Femur (tissue), 1 donor: ENCODE measurements around the gene GTSE1.

Experiments used
- DNase-seq: peaks from one replicate; pipeline ENCODE4 v3.0.0-alpha.2; 2017

The GTSE1 gene

DNA sequence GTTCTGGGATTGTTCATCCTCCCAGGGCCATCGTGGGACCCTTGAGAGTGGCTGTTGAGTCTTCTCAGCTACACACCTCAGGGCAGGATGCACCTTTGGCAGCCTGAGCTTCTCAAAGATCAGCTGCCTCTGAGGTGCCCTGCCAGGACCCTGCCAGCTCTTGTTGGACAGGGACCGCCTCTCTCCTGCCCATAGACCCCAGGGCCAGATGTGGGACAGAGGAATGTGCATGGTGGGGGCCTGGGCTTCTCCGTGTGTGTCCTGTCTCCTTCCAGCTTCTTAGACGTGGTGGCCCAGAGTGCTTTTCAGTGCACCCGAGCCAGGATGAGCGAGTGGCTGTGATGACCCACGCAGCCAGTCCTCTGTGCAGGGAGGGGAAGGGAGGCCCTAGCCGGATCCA lies 32.9 kb downstream of the GTSE1 start:
- no peak for DNase-seq

DNA sequence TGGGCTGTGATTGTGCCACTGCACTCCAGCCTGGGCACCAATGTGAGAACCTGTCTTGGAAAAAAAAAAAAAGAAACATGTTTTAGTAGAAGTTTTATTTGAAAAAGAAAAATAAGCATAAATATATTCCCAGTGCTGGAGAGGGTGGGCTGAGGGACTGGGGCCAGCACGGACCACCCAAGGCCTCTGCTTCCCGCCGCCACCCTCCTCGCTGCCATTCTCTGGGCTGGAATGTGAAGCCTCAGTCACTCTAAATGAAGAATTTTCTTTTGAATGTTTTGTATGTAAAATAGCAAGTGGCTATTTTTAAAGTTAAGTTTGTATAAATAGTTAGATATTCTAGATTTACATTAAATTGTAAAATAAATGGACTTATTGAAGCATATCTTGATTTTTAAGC lies 33.8 kb downstream of the GTSE1 start:
- no peak for DNase-seq

DNA sequence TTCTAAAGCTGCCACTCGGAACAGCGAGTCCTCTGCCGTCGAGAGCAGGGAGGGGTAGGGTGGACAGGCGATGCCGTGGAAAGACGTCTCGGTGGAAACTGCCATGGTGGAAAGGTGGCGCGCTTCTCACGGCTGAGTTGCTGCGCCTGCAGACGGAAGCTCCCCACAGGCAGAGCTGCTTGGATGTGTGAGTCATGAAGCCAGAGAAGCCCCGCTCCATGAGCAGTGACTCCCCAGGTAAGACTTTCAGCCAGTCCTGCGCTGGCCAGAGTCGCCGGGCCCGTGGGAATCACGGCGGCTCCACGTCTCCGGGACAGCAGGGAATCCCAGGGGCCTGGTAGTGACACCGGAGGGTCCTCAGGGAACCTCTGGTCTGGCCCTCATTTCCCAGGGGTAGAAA lies 34.8 kb downstream of the GTSE1 start:
- no peak for DNase-seq

DNA sequence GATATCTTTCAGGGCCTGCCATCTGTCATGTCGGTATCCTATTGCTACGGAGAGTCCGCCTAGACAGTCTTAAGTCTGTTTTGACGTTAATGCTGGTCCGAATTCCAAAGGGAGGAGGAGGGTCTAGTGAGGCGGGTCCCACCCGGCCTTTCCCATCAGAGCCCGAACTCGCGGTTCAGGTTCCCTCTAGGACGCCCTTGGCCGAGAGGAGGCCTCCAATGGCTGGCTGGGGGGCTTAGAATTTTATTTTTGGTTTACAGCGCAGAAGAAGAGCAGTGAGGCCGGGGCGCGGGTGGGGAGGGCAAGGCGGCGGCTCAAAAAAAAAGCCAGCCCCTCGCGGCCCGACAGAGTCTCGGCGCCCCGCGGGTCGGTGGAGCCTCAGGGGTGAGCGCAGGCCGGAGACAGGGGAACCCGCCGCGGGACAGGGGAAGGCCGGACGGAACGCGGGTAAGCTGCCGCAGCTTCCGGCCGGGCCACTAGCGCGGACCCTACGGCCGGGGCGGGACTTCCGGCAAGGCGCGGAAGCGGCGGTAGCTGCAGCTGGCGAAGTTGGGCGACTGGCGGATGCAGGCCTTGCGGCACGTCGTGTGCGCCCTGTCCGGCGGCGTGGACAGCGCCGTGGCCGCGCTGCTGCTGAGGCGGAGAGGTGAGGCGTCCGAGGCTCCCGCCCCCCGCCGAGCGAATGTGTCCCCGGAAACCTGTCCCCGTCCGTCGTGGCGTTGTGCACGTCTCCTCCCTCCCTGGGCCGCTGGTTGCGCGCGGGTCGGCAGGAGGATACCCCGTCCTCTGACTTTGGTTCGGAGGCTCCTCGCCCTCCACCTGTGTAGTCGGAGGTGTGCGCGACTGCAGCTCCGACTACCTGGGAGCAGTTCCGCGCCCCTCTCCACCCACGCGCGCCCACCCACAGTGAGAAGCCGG lies 38.8 kb downstream of the GTSE1 start, which contains the start of gene TRMU:
TSS of gene TRMU (plus strand) at position 514 of the 918 bp plus-strand sequence. CDS start at position 565, 51 bp downstream.
- DNase-seq = peak; percentile 90

DNA sequence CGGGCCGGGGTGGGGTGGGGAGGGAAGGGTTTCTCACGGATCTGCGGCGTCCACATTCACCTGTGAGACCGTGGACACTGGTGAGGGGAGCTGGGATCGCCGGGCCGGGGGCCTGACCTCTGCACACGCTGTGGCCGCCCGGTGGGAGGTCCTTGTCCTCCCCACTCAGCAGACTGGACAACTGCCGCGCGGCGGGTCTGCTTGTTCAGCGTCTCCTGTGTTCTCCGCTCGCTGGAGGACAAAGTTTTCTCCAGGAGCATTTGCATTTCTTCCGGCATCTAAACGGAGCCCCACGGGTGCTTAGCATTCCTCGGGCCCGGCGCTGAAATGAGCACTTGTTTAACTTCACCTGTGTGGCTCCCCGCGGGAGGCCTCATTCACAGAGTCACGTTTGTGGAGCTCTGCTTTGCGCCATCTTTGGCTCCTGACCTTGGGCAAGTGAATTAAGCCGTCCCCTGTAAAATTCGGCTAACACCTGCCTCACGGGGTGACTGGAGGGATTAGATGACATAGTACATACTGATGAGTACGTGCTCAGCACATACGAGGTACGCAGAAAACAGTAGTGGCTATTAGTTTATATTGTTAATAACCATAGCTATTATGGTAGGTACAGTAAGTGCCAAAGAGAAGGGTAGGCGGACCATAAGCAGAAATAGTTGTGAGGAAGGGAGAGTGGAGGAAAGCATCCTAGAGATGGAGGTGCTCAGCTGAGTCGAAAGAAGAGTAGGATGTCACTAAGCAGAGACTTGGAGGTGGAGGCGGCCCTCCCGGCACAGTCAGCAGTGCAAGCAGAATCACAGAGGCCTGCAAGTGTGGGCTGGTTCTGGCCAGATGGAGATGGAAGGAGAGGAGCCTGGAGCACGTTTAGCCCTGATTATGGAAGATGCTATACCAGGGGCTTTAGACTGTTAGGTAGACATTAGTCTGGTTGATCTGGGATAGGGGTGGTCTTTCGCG lies 39.7 kb downstream of the GTSE1 start:
- DNase-seq = no peak

DNA sequence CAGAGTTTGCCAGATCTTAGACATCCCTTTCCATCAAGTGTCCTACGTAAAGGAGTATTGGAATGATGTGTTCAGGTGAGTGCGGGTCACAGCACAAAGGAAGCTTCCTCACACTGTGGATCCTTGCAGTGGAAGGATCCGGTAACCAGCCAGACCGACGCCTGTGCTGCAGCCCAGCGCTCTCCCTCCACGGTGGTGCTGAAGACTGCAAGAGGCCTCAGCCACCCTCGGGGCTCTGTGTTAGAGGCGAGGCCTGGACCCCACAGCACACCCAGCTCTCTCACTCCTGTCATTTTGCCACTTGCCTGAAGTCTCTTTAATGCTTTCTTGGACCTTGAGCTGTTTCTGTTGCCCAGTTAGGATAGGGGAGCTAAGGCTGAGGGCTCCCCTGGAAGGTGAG lies 41.2 kb downstream of the GTSE1 start:
- no peak for DNase-seq

DNA sequence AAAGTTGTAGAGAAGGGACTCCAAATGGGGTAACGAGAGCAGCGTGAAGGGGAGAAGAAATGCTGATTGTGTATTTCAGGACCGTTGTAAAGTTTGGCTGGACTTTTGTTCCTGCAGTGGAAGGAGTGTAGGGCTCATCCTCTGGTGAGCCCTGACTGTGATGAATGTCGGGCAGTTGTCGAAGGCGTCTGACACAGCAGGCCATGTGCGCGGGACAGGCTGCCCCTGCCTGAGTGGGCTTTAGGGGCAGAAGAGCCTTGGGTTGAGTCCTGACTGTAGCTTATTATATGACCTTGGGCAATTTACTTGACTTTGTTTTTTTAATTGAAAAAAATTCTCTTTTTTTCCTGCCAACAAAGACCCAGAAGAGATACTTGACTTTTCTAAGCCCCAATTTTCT lies 42.0 kb downstream of the GTSE1 start:
- DNase-seq = no peak

DNA sequence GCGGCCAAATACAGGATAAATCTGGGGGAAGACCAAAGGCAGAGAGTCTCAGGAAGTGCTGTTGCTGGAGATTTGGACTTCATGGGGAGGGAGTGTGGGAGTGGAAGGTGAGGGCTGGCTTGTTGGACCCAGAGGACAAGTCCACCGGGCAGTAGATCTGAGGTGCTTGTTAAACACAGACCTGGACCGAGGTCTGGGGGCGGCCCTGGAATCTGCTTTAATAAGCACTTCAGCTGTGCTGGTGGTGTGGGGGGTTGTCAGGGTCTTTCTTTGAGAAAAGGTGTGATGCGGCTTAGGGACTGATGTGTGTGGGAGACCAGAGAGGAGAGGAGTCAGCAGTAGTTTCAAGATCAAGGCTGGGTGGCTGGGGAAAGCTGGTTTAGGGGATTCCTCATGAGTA lies 43.3 kb downstream of the GTSE1 start:
- DNase-seq = no peak

DNA sequence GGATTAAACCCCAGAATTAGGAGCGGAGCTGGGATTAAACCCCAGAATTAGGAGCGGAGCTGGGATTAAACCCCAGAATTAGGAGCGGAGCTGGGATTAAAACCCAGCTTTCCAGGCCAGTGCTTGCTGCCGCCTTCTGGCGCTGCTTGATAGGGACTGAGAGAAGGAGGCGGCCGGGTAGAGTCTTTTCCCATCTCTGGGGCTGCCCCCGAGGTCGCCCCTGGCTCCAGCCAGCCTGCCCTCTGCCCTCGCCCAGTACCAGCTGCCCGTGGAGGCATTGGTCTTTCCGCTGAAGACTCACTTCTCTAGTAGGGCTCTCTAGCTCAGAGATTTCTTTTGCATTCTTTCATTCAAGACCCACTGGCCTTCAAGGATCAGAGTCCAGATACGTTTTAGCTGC lies 44.0 kb downstream of the GTSE1 start:
- DNase-seq = no peak

DNA sequence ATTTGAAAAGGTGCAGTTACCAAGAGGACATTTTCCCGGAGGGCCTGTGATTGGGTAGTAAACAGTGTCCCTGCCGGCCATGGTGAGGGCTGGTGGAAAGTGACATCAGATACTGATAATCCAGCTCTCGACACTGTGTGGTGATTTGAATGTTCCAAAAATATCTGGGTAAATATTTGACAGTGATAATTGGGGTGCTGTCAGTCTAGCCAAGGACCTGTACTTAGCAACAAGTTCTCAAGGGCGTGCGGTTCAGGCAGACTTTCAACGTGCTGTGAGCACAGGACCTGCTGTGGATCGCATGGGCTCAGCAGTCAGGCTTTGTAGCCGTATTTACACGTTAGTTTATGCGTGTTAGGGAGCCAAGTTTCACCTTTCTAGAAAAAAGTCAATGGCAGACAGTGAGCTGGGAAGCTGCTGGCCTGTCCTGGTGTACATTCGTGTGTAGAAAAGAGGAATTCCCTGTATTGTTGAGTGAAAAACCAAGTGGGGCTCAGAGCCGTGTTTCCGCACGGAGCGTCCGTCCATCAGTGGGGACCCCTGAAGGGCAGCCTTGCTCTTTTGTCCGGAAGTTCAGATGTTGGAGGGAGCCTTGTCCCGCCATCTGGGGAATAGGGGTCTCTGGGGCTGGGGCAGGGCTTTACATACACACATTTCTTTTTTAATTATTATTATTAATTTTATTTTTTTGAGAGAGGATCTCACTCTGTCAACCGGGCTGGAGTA lies 50.2 kb downstream of the GTSE1 start:
- no peak for DNase-seq

DNA sequence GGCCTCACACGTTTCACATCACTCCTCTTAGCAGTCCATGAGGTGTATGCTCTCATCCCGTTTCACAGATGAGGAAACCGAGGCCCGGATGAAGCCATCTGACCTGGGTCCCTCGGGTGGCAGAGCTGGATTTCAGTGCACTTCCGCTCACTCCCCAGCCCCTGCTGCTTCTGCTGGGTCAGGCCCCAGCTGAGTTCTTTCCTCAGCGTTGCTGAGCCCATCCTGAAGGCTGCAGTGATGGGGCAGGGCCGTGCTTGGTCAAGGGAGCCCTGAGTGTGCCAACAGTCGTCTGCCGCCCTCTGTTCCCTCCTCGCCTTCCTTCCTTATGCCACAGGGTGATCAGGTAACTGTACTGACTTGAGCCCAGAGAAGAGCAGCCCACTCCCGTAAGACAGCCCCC lies 51.0 kb downstream of the GTSE1 start:
- DNase-seq = no peak

DNA sequence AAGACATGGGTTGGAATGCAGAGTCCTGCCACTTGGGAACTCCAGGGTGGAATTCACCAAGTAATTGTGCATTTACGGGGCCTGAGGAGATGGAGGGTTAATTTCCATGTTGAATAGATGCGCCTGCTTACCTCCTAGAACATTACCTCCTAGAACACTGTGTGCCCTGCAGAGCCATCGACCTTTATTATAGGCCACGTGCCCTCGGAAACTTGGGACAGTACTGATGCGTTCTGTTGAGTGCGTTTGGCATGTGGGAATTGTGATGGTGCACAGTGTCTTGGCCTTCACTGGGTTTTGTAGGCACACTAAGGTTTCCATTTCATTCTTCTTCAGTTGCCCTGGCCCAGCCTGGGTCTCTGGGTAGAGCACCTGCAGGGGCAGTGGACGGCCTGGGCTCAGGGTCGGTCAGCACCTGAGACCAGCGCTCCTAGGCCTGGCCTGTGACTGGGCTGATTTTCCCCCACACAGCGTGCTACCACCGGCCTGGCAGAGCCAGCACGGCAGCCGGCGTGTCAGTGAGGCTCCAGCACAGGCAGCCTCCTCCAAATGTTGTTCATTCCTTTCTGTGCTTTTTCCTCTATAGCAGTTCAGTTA lies 51.5 kb downstream of the GTSE1 start:
- DNase-seq = no peak

DNA sequence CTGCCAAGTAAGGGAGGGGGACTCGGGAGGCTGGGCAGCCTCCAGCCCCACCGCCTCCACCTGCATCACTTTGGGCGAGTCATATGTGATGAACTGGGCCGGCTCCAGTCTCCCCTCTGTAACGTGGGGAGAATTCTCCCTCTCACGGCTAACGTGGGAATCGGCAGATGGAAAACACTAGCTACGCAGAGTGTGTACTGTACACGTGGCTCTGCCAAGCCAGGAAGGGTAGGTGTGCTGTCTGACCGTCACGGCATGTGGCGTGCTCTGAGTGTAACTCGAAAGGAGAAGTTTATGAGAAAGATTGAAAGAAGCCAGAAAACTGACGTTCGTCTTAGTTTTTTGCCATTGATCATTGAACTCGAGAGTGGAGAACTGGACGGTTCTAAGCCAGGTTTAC lies 52.6 kb downstream of the GTSE1 start:
- no peak for DNase-seq

DNA sequence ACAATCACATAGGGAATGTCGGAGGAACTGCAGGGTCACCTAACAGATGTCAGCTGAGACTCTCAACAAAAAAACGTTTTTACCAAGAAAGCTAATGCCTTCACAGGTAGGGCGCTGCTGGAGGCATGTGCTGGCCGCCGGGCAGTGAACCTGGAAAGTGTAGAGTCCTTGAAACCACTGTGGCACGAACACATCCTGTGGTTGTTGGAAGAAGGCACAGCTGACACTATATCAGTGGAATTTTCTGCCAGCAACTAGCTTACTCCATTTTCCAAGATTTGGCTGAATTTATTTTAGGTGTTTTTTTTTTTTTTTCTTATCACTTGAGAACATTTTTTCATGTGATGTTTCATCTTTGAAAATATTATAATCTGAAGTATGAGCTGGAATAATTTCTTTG lies 53.0 kb downstream of the GTSE1 start:
- DNase-seq = no peak

DNA sequence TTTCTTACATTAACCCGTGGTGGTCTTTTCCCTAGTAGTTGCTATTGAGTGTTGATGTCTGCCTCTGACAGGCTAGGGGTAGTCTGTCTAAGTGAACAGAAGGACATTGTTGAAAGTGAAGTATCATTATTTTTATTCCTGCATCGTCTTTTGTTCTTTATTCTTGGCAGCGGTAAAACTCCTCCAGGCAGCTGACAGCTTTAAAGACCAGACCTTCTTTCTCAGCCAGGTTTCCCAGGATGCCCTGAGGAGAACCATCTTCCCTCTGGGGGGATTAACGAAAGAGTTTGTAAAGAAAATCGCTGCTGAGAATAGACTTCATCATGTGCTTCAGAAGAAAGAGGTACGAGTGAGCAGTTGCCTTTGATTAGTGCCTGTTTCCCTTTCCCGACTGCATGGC lies 53.5 kb downstream of the GTSE1 start:
- no peak for DNase-seq

DNA sequence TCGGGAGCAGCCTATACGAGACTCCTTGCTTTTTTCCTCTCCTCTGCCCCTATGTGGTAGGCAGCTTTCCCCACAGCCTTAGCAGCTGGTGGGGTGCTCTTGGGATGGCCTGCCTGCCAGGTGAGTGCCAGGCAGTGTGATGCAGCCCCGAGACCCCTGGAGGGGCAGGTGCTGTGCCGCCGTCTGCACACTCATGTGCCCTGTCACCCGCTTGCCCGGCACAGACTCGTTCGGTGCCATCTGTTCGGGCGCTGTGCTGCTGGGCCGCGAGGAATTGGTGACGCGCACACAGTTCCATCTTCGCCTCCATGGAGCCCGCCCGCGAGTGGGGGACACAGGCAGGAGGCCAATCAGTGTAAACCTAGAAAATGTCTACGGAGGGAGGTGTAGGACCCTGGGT lies 54.0 kb downstream of the GTSE1 start:
- no peak for DNase-seq

DNA sequence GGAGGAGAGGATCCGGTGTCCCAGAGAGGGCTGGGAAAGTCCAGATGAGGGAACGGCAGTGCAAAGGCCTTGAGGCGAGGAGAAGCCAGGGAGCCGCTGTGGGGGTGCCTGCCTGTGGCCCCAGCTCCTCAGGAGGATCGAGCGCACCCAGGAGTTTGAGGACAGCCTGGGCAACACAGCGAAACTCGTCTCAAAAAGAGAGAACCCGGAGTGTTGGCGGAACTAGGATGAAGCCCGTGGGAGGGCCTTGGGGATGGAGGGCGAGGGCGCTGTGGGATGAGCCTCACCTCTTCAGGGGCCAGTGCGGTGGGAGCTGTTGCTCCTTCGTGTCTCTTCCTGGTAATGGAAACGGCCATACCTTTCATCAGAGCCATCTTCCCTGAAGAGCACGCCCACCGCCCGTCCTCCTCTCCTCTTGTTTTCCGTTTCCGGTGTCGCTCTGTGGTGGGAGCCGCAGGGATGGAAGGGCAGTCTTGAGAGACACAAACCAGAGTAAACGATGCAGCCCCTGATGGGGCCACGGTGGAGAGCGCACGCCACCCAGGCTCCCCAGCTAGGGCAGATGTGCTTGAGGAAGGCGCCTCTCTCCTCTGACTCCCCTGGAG lies 54.6 kb downstream of the GTSE1 start:
- DNase-seq = no peak

DNA sequence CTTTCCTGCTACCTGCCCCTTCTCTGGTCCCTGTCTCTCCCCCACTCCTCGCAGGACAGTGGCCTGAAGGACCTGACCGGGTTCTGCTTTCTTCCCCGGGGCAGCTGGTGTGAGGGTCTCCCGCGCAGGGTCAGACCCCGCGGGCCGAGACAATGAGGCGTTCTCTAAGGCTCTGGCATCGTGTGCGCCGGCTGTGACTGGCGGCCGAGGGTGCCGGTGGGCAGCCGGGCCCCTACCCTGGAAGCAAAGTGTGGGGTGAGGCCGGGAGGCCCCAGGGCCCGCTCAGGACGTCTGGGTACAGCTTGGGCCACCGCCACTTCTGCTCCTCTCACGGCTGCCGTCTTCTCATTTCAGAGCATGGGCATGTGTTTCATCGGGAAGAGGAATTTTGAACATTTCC lies 55.1 kb downstream of the GTSE1 start:
- DNase-seq = no peak

DNA sequence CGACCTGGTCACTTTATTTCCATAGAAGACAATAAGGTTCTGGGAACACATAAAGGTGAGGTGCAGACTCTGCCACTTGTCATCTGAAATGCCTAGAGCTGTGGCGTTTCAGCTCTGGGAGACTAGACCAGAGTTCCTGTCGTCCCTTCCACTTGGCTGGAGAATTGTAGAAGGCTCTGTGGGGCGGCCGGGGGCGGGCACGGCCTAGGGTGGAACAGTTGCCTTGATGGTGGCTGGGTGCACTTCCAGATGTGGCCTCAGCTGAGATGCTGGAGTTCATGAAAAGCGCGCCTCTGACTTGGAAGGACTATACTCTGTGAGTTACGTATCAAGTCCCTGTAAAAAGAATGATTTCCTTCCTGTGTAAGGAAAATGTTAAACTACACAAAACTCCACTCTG lies 55.6 kb downstream of the GTSE1 start:
- no peak for DNase-seq

DNA sequence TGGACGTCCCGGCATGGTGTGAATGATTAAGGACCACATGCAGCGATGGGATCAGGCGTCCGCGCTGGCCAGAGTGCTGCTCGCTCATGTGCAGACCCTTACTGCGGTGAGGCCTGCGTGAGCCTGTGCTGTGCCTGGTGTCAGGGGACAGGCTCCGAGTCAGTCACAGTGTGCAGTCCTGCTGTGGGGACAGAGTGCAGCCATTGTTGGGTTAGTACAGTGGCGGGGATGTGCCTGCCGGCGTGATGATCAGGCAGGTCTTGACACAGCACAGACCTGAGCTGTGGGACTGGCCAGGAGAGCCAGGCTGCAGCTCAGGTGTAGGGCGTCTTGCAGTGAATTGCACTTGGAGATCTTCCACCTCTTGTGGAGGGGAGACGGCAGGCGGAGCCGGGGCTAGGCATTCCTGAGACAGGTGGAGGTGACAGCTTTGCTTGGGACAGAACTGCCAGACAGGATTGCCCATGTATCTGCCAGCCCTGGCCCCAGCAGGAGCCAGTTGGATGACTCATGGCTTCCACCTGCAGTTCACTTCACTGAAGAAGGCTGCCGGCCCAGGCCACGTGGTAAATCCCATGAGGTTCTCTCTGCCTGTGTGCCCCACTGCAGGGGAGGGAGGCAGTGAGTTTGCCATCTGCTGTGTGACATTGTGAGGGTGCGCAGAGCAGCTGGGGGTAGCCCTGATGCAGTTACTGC lies 56.2 kb downstream of the GTSE1 start:
- no peak for DNase-seq

DNA sequence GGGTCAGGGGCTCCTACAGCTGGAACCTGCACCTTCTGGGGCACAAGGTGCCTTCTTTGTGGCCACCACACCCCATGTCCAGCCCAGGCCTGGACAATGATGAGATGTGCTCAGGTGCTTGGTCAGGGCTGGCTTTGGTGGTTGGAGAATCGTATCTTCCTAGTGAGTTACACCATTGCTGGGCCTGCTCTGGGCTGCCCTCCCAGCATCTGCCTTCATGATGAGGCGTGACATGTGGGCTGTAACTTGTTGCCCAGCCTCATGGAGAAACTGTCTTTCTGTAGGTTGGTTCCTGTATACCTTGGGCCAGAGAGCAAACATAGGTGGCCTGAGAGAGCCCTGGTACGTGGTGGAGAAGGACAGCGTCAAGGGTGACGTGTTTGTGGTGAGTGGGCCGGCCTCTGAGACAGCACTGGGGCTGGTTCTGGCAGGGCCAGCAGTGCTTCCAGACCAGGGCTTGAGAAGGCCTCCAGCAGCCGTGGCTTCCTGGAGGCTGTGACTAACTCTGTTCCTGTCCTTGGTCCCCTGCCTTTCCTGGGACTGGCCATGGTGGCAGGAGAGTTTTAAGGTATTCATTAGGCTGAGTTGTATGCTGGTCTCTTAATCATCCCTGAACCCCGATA lies 56.9 kb downstream of the GTSE1 start:
- no peak for DNase-seq
